NCI-H524 treated with DMSO at 0.1 percent for 48 hours (cell line): ENCODE data around the gene PNPLA7.
"Not testable (repeated sequence)": the region's sequence is repeated elsewhere in the genome, so short reads cannot be mapped to it uniquely, and the experiment has no call there.

ENCODE experiments used
- DNase-seq: peaks from one replicate; lab custom pipeline; 2025; lab: John Stamatoyannopoulos, UW

PNPLA7 gene

DNA sequence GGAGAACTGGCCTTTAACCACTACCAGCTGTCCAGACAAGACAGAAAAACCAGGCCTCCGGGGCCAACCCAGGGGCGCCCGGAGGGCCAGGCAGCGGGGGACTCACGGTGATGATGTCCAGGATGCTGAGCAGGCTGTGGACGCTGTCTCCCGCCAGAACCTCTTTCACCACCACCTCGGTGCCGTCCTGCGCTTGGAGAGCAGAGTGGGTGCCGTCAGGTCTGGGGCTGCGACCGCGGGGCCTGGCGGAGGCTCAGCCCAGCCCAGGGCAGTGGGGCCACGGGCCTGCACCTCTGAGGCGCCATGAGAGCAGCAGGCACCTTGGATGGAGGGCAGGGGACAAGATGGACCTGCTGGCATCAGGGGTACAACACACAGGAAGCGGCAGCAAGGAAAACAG is 9.7 kb downstream of the PNPLA7 start:
- DNase-seq = no peak

DNA sequence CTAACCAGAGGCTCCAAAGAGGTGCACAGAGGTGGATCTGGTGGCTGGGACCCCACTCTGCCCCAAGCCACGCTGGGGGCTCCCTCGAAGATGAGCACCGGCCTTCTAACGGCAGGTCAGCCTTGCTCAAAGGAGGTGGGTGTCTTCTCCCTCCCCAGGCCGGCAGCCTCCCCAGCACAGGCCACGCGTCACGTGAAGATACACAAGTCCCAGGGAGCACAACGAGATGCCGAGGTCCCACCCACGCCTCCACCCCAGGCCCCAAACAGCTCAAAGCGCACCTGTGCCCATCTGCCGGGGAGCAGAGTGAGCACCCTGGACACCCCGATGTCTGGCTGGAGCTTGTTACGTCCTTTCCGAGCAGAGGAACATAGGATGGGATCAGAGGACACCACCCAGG is 12.1 kb downstream of the PNPLA7 start:
- no peak for DNase-seq

DNA sequence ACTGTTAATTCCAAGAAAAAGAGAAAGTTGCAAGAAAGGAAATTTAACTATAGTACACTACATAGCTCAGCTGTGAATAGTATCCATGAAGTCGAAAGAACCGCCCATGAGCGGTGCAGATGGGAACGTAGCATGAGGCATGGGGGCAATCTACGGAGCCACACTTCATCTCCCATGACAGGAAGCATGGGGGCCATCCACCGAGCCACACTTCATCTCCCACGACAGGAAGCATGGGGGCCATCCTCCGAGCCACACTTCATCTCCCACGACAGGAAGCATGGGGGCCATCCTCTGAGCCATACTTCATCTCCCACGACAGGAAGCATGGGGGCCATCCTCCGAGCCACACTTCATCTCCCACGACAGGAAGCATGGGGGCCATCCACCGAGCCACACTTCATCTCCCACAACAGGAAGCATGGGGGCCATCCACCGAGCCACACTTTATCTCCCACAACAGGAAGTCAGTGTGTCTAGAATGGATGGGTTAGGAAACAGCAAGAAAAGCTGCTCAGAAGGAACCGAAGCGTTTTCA is 13.5 kb downstream of the PNPLA7 start:
- DNase-seq = not testable (repeated sequence)

DNA sequence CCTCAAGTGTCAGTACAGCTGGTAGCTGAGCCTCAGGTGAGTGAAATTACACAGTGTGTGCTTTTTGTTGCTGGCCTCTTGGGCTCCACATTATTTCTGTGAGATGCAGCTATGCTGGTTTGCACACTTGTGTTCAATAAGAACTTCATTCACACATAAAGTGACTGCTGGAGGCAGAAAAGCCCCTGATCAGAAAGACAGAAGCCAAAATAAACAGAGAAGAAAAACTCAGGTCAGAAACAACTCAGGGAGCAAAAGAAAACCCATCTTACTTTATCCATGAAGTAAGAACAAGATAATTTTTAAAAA is 15.1 kb downstream of the PNPLA7 start:
- DNase-seq = no peak

DNA sequence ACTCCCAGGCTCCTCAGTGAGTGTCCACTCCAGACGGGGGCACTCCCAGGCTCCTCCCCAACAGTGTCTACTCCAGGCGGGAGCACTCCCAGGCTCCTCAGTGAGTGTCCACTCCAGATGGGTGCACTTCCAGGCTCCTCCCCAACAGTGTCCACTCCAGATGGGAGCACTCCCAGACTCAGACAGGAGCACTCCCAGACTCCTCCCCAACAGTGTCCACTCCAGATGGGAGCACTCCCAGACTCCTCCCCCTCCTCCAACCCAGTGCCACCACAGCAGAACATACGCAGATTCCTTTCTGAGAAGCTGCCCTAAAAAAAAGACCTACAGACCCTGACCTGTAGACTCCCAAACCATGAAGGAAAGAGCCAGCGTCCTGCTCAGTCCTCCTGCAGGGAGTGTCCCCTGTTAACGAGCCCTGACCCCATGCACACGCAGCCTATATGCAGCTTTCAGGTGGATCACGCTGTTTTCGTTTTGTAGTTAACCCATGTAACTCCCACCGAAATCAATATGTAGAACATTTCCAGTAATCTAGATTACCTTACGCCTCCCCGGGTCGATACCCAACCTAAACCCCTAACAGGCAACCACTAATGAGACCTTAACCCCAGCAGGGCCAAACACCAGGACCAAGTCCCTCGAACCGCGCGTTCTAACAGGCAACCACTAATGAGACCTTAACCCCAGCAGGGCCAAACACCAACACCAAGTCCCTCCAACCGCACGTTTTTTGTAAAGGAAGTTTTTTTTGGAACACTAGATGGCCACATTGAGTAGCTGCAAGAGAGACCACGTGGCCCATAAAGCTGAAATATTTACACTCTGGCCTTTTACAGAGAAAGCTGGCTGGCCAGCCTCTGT is 15.7 kb downstream of the PNPLA7 start:
- DNase-seq = peak; percentile 36

DNA sequence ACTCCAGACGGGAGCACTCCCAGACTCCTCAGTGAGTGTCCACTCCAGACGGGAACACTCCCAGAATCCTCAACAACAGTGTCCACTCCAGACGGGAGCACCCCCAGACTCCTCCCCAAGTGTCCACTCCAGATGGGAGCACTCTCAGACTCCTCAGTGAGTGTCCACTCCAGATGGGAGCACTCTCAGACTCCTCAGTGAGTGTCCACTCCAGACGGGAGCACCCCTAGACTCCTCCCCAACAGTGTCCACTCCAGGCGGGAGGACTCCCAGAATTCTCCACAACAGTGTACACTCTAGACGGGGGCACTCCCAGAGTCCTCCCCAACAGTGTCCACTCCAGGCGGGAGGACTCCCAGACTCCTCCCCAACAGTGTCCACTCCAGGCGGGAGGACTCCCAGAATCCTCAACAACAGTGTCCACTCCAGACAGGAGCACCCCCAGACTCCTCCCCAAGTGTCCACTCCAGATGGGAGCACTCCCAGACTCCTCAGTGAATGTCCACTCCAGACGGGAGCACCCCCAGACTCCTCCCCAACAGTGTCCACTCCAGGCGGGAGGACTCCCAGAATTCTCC is 17.2 kb downstream of the PNPLA7 start:
- not testable (repeated sequence) for DNase-seq

DNA sequence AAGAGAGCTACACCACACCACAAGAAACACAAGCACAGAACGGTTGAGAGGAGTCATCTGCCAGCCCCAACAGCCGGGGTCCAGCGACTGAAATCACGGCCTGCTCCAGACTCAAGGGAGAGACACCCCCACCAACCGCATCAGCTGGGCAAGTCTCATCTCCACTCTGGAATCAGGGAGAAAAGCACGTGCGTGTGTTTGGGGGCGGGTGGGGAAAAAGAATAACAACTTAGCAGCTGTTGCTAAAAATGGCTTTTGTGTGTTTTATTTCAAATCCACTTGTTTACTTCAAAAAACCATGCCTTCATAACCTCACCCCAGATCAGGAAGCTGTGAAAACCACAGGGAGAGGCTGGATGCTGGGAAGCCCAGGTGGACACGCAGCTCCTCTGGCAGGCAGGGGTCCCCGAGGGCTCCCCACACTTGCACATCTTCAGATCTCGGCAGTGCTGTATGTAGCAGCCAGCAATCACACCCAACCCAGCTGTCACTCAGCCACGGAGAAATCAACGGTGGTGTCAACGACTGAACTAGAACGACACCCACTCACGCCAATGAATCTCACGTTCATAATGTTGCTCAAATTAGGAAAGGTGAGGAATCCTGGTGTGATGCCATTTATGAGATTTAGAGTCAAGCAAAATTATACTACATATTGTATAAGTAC is 19.0 kb downstream of the PNPLA7 start:
- DNase-seq = no peak

DNA sequence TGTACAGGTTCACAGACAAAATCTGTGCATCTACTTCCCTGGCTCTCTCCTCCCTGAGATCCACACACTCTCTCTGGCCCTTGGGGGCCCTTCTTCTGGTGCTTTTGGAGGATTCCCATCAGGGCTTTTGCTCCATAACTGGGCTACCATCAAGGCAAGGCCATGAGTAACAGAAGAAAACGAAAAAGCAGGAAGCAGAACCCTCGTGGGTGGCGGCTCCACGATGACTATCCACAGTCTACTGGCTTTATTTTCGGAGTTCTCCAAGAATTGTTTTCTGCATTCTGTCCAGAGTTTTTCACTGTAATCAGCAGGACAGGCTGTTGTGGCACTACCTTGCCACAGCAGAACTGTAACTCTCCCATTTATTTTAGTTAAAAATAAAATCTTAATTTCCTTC is 19.9 kb downstream of the PNPLA7 start:
- no peak for DNase-seq

DNA sequence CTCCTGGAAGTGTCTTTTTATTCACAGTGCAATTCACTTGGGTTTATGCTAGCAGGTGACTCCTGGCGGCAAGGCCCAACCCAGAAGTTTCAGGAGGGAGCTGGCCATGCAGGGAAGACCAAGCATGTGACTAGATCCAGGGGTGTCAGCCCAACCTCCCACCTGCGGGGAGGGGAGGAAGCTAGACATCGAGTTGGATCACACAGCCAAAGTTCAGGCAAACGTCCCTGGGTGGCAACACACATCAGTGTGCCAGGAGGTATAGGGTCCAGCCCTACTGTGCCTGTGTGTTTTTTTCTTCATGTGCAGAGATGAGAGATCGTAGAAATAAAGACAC is 25.3 kb downstream of the PNPLA7 start:
- DNase-seq = no peak

DNA sequence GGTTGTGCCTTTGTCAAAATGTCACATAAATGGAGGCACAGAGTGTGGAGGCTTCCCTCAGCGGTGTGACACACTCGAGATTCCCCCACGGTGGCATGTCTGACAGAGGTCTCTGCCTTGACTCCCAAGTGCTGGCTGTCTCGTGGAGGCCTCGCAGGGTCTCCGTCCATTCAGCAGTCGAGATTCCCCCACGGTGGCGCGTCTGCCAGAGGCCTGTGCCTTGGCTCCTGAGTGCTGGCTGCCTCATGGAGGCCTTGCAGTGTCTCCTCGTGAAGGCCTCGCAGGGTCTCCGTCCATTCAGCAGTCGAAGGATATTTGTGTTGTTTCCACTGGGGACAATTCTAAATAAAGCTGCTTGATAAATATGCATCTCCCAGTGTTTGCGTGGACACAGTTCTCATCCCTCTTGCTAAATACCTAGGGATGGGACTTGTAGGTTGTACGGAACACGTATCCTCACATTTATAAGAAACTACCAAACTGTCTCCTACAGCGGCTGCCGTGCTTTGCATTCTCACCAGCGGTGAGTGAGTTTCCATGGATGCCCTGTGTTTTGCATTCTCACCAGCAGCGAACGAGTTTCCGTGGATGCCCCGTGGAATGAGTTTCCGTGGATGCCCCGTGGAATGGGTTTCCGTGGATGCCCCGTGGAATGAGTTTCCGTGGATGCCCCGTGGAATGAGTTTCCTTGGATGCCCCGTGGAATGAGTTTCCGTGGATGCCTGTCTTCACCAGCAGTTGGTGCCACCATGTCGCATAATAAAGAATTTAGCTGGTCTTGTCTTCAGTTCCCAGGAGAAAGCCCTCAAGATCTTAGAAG is 25.8 kb downstream of the PNPLA7 start:
- DNase-seq = no peak

DNA sequence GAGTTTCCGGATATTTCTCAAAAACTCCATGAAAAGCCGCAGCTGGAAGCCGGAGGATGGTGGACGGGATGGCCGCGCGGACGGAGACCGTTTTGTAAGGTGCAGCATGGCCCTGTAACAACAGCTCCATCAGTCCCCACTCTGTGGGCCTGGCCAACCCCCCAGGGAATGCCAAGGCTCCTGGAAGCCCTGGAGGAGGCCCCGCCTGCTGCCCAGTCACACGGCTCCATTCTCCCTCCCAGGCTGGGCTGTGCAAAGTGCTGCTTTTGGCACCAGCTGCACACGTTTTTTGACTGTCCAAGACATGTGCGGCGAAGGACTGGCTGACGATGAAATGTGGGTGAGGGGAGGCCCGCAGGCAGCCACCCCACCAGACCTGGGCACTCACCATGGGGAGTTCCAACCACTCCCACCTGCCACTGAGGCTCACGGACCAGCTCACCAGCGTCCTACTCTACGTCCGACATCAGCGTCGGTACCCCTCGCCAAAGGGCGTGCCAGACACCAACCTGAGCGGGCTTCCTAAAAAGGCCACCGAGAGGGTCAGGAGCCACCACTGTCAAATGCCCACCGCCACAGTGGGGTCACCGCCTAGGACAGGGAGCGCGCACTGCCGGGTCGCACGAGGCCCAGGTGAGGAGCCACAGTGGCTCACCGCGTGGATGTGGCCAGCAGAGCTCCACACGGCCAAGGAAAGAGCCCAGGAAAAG is 27.3 kb downstream of the PNPLA7 start:
- no peak for DNase-seq

DNA sequence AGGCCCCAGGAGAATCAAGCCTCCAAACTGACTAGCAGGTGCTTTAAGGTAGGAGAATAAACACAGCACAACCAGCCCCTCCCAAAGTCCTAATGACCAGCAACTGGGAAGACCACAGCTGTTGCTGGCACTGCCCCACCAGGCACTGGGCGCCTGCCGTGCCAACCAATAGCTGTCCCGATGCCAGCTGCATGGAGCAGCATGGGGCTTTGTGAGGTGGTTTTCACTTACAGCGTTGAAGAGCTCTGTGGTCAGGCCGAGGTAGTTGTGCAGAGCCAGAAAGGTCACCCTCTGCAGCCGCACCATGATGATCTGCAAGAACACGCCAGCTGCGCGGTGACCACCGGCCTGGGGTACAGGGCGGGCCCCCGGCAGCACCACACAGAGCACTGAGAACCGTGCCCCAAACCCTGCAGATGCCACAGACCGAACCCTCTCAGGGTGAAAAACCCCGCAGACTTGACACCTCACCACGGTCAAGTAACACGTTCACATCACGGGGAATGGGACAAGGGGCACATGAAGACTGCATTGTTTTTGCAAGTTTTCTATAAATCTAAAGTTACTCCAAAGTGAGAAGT is 28.7 kb downstream of the PNPLA7 start:
- DNase-seq = no peak

DNA sequence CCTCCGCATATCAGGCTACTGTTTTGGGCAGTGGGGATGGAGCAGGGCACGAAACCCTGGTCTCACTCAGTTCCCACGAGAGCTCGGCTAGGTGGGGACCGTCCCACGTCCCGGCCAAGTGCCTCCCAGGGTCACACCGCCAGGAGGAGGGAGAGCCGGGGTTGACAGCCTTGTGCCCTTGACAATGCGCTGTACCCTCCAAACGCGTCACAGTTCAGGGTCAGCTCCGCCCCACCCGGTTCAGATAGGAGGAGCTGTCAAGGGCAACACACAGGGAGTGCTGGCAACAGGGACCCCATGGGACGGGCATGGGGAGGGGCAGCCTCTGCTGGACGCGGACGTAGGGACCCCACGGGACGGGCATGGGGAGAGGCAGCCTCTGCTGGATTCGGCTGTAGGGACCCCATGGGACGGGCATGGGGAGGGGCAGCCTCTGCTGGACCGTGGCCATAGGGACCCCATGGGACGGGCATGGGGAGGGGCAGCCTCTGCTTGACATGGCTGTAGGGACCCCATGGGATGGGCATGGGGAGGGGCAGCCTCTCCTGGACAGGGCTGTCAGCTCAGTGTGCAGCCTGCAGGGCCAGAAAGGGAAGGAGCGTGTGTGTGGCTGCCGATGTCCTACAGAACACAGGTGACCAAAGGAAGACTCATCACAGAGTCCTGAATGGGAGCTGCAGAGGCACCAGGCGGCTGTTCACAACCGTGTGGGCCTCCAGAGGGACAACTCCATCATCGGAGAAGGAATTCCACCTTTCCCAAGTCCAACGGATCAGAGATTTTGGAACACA is 29.4 kb downstream of the PNPLA7 start:
- DNase-seq = no peak

DNA sequence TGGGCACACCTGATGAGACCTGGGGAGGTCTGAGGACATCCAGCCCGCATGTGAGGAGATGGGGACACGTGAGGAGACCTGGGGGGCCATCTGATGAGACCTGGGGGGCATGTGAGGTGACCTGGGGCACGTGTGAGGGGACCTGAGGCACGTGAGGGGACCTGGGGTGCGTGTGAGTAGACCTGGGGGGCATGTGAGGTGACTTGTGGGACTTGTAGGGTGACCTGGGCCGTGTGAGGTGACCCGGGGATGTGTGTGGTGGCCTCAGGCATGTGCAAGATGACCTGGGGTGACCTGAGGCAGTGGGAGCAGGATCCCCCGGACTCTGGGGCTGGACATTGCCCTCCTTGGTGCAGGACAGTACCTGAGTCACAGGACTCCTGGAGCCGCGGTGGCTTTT is 30.6 kb downstream of the PNPLA7 start:
- no peak for DNase-seq

DNA sequence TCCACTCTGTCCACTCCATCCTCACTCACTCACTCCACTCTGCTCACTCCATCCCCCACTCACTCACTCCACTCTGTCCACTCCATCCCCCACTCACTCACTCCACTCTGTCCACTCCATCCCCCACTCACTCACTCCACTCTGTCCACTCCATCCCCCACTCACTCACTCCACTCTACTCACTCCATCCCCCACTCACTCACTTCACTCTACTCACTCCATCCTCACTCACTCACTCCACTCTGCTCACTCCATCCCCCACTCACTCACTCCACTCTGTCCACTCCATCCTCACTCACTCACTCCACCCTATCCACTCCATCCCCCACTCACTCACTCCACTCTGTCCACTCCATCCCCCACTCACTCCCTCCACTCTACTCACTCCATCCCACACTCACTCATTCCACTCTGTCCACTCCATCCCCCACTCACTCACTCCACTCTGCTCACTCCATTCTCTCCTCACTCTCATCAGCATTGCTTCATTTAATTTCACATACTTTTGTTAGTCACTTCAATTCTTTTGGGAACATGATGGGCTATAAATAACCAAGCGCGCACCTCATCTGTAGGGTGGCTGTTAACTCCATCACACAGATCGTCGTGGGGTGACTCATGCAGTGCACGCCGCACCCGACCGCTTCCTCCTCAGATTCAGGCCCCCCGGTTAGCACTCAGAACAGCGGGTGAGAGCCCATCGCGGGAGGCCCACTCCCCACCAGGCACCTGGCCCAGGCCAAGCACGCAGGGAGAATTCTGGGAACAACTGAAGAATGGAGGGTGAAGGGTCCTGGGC is 31.3 kb downstream of the PNPLA7 start:
- DNase-seq = not testable (repeated sequence)

DNA sequence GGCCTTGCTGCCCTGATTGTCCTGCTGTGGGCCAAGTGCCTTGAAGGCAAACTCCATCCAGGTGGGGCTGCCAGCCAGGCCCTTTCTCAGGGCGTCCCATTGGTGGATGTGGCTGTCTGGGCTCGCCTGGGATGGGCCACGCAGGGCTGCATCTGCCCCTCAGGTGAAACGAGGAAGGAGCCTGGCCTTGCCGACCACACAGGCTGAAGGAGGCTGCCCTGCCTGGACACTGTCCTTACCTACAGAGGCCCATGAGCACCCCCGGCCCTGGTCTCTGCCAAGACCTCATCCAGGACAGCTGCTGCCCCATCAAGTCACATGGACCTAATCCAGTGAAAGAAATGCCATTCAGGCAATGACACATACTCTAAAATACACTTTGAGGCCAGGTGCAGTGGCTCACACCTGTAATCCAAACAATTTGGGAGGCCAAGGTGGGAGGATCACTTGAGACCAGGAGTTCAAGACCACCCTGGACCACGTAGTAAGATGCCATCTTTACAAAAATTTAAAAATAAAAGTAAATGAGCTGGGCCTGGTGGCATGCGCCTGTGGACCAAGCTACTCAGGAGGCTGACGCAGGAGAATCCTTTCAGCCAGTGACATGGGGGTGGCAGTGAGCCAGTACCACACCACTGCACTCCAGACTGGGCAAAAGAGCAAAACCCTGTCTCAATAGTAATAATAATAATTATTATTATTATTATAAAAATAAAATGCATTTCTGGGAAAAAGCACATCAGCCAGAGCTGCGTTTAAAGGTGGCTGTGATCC is 33.9 kb downstream of the PNPLA7 start:
- DNase-seq = no peak

DNA sequence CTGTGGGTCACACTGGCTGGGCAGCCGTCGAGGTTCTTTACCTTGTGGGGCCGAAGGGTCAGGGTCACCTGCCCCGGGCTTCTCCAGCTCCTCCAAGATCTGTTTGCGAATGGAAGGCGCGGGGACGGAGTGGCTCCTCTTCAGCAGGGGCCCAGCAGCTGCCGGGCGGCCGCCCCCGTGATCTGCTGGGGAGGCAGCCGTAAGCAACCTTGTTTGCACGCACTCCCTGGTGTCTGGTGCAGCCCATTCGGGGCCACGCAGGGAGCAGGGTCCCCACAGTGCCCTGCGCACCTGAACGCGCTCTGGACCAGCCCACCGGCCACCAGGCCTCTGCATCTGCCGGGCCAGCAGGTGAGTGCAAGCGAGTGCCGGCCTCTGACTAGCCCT is 34.9 kb downstream of the PNPLA7 start:
- no peak for DNase-seq

DNA sequence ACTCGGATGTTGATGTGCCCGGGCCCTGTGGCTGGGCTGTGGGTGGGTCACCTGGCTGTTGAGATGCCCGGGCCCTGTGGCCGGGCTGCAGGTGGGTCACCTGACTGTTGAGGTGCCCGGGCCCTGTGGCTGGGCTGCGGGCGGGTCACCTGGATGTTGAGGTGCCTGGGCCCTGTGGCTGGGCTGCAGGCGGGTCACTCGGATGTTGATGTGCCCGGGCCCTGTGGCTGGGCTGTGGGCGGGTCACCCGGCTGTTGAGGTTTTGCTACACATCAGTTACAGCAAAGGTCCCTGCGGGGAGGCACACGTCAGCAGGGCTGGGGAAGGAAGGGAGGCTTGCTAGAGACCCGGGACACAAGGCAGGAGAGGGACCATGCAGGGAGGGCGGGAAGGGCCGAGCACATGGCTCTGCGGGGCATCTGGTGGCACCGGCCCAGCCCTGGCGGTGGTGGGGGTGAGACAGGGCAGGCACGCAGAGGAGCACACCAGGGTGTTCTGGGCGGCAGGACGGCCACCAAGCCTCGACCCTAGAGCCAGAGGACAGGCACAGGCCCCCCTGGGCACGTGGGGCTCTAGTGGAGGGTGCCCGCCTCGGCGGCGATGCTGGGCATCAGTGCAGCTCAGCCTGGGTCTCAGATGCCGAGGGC is 35.4 kb downstream of the PNPLA7 start:
- DNase-seq = no peak
